ENCODE measurements around the gene PATE1. TPM values are rescaled to one million over a fixed set of nuclear protein-coding genes. Genes with fewer than 3 reads are reported as not detected.

PATE1 gene
- total RNA-seq, 2 experiments from 2014 or later: not detected

- POLR2A ChIA-PET: no interaction called here
Observed at GRCh38 chr11:125756050-125756449, 10.0 kb downstream of the PATE1 start.

DNA sequence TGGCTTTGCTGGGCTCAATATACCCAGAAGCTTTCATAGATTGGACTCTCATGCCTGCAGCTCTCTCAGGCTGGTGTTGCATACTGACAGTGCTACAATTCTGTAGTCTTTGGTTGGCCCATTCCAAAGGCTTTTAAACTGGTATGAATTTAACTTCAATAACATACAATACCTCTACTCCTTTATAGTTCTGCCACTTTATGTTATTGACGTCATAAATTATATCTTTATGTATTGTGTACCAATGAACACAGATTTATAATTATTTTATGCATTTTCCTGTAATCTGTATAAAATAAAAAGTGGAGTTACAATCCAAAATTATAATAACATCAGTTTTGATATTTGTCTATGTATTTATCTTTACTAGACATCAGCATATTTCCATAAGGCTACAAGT is 16.4 kb downstream of the PATE1 start:
- Mint-ChIP-seq H3K36me3 (ENCODE audit: low read depth) (no peaks in the 10 kb centered on the region), H3K9me3 (peaks cover 6% of the 10 kb centered on the region), H3K27me3 (peaks cover 23% of the 10 kb centered on the region), H3K4me3 (no peak overlapping the region), H3K4me1 (ENCODE audit: low read depth) (no peaks in the 10 kb centered on the region), H3K27ac (no peak overlapping the region)
- ChIA-PET POLR2A (no interaction called here), CTCF (no interaction called here)
- intact Hi-C loops (cut with micrococcal nuclease): no loop called here
- ATAC-seq (no peak), DNase-seq (no peak)
- TF ChIP-seq, protein P1, sequence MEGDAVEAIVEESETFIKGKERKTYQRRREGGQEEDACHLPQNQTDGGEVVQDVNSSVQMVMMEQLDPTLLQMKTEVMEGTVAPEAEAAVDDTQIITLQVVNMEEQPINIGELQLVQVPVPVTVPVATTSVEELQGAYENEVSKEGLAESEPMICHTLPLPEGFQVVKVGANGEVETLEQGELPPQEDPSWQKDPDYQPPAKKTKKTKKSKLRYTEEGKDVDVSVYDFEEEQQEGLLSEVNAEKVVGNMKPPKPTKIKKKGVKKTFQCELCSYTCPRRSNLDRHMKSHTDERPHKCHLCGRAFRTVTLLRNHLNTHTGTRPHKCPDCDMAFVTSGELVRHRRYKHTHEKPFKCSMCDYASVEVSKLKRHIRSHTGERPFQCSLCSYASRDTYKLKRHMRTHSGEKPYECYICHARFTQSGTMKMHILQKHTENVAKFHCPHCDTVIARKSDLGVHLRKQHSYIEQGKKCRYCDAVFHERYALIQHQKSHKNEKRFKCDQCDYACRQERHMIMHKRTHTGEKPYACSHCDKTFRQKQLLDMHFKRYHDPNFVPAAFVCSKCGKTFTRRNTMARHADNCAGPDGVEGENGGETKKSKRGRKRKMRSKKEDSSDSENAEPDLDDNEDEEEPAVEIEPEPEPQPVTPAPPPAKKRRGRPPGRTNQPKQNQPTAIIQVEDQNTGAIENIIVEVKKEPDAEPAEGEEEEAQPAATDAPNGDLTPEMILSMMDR (IDR thresholded peaks at IDR 0.05): no peak

More at GRCh38 chr11:125756050-125756449, 10.0 kb downstream of the PATE1 start:
- peaks cover 17% of the 10 kb centered on the region for H3K27me3 Mint-ChIP-seq
- ATAC-seq (no peak), DNase-seq (no peak)
- intact Hi-C loops (cut with micrococcal nuclease): no loop called here
- peaks cover 6% of the 10 kb centered on the region for H3K9me3 Mint-ChIP-seq
- CTCF ChIA-PET: no interaction called here
- no peaks in the 10 kb centered on the region for H3K36me3 Mint-ChIP-seq (ENCODE audit: low read depth)
- no peak overlapping the region for H3K27ac Mint-ChIP-seq
- H3K4me1 Mint-ChIP-seq (ENCODE audit: low read depth): no peaks in the 10 kb centered on the region
- H3K4me3 Mint-ChIP-seq: no peak overlapping the region
- TF ChIP-seq, protein P1 (IDR thresholded peaks at IDR 0.05): no peak

- CTCF ChIA-PET: no interaction called here
- TF ChIP-seq, protein P1 (IDR thresholded peaks at IDR 0.05): no peak
- peaks cover 23% of the 10 kb centered on the region for H3K27me3 Mint-ChIP-seq
- H3K36me3 Mint-ChIP-seq (ENCODE audit: low read depth): no peaks in the 10 kb centered on the region
- DNase-seq: no peak
- H3K27ac Mint-ChIP-seq: no peak overlapping the region
- H3K4me3 Mint-ChIP-seq: no peak overlapping the region
- H3K4me1 Mint-ChIP-seq (ENCODE audit: low read depth): no peaks in the 10 kb centered on the region
- POLR2A ChIA-PET: no interaction called here
- peaks cover 3% of the 10 kb centered on the region for H3K9me3 Mint-ChIP-seq
- intact Hi-C loops (cut with micrococcal nuclease): no loop called here
- no peak for ATAC-seq
Observed at GRCh38 chr11:125763483-125763882, 17.4 kb downstream of the PATE1 start.

GRCh38 chr11:125766251-125766650 is 20.2 kb downstream of the PATE1 start:
- H3K36me3 Mint-ChIP-seq (ENCODE audit: low read depth): no peaks in the 10 kb centered on the region
- H3K9me3 Mint-ChIP-seq: no peaks in the 10 kb centered on the region
- H3K4me3 Mint-ChIP-seq: no peak overlapping the region
- CTCF ChIA-PET: no interaction called here
- POLR2A ChIA-PET: no interaction called here
- H3K27me3 Mint-ChIP-seq: peaks cover 22% of the 10 kb centered on the region
- TF ChIP-seq, protein P1 (IDR thresholded peaks at IDR 0.05): no peak
- no peak for ATAC-seq
- no peak for DNase-seq
- intact Hi-C loops (cut with micrococcal nuclease): no loop called here
- H3K4me1 Mint-ChIP-seq (ENCODE audit: low read depth): no peaks in the 10 kb centered on the region
- H3K27ac Mint-ChIP-seq: no peak overlapping the region

GRCh38 chr11:125768336-125769046 is 22.4 kb downstream of the PATE1 start:
- TF ChIP-seq, protein P1 (IDR thresholded peaks at IDR 0.05): no peak
- no peak overlapping the region for H3K27ac Mint-ChIP-seq
- intact Hi-C loops (cut with micrococcal nuclease): no loop called here
- no peak for ATAC-seq
- peaks cover 22% of the 10 kb centered on the region for H3K27me3 Mint-ChIP-seq
- POLR2A ChIA-PET: no interaction called here
- CTCF ChIA-PET: no interaction called here
- H3K9me3 Mint-ChIP-seq: no peaks in the 10 kb centered on the region
- DNase-seq: no peak
- H3K4me1 Mint-ChIP-seq (ENCODE audit: low read depth): no peaks in the 10 kb centered on the region
- H3K36me3 Mint-ChIP-seq (ENCODE audit: low read depth): no peaks in the 10 kb centered on the region
- no peak overlapping the region for H3K4me3 Mint-ChIP-seq
